HG03521 (cell line): ENCODE data around the gene KRTAP22-2.

Source experiments
- ATAC-seq: cut with Tn5 transposase; IDR thresholded peaks from one replicate; pipeline ENCODE4 v1.9.1; 2021; ENCODE audit warnings: mild to moderate bottlenecking, moderate library complexity; ENCODE audit not compliant: unreplicated experiment

The KRTAP22-2 gene

DNA sequence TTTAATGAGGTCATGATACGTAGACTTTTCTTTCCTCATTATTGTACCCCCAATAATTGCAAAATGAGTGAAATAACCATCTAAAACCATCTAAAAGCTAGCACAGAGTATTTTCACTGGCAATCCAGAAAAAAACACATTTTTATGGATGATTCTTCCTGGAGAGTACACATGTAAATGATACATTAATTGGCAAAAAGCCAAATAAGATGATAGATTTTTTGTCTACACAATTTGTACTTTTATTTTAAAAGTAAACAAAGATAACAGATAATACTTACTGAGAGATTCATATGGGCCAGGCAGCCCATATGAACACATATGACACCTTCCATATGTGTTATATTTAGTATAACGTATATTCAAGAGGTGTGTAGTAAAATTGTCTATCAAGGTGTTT, 26.6 kb downstream of the KRTAP22-2 start:
- no peak for ATAC-seq

DNA sequence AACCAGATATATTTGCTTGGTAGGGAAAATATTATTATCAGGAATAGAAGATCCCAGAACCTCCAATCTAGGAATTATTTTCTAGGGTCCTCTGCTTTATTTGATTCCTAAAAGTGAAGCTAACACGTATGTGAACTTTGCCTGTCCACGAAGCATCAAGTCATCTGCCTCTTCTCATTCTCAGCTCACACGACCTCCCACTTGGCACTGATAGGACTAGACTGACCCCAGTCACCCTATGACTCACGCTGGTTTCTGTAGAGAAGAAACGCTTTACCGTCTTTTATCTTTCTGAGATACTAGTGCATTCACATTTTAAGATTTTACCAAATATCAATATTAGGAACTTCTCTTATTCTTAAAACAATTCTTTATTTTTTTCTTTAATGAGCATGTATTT, 27.1 kb downstream of the KRTAP22-2 start:
- no peak for ATAC-seq

DNA sequence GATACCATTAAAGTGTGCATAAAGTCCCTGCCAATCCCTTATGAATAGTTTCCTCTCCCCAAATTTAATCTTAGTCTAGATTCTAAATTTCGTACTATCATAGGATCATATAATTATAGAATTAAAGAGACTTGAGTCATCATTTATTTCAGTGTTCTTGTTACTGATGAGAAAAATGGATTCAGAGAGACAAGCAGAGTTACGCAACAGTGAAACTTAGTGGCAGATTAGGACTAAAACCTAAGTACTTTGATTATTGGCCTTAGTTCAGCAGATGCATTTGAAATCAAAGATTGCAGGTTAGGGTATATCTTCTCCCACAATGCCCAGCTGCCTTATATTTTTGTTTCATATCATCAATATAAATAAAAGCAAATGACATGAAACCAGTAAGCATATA, 28.2 kb downstream of the KRTAP22-2 start:
- ATAC-seq, result no peak

DNA sequence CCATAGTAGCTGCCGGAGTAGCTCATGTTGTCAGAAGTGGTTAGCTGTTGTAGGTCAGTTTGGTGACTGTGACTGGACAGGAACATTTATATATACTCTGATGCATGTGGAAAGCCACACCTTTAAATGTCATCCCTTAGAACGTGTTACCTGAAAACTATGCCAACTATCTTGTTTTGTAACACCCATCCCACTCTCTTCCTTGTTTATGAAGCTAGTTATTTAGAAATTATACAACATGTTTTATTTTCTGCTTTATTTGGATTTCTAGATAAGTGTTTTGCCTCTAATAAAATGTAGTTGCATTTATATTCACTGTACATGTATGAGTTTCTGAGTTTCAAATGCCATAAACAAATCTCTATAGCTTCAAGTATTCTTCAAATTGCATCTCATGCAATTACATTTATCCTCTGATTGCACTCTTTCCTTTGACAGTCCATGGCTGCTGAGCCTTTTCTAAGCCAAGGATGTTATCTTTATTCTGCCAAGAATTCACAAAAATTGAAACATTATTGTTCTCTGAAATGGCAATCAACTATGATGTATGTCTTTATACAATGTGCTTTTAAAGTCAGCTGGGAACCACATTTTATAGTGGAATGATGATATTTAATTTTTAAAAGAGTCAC, 28.8 kb downstream of the KRTAP22-2 start, which contains the start of gene KRTAP19-7:
Gene KRTAP19-7, minus strand, starts transcription at position 51 of the 632 bp plus-strand sequence. Its CDS starts 25 bp downstream, at position 26.
- ATAC-seq, result no peak

GRCh38 chr21:30555095-30555494, 35.1 kb downstream of the KRTAP22-2 start:
- ATAC-seq, result no peak

DNA sequence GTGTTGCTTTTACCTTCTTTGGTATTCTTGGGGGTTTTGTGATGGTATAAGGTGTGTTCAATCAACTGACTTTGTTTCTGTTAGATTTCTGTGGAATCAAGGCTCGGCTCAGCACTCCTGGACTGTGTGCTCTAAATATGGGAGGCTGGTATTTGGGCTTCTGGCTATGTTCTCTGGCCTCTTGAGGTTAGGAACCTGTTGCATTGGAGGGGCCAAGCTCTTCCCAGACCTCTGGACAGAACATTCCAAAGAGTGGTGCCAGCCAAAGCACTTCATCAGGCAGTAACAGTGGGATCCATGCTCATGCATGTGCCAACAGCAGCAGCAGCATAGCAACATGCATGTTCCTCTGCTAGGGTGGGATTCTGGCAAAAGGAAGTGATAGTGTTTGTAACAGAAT, 37.4 kb downstream of the KRTAP22-2 start:
- ATAC-seq, result no peak

DNA sequence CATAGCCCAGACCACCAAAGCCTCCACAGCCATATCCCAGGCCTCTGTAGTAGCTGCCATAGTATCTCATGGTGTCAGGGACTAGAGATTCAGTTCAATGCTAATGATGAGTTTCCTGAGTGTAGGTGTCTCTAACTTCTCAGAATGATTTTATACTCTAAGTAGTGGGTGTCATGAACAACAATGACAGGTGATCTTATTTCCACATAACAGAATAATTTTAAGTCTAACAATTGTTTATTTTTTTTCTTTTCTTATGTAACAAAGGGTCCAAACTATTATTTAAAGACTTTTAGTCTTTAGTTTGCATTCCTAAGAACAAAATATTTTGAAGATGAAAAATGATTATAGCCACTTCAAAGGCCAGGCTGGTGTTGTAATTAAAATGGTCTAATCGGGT, 48.4 kb downstream of the KRTAP22-2 start, which contains the start of gene KRTAP19-6:
Gene KRTAP19-6, minus strand, starts transcription at position 101 of the 400 bp plus-strand sequence. Its CDS starts 31 bp downstream, at position 70.
- ATAC-seq, result no peak
